ENCODE measurements around the gene NFIC. TPM values are rescaled to one million over a fixed set of nuclear protein-coding genes. Genes with fewer than 3 reads are reported as not detected.

The NFIC gene
- total and polyA plus RNA-seq, 2 of the 4 experiments (the other 2 are of a cell fraction): 21.9 to 32.1 TPM

DNA sequence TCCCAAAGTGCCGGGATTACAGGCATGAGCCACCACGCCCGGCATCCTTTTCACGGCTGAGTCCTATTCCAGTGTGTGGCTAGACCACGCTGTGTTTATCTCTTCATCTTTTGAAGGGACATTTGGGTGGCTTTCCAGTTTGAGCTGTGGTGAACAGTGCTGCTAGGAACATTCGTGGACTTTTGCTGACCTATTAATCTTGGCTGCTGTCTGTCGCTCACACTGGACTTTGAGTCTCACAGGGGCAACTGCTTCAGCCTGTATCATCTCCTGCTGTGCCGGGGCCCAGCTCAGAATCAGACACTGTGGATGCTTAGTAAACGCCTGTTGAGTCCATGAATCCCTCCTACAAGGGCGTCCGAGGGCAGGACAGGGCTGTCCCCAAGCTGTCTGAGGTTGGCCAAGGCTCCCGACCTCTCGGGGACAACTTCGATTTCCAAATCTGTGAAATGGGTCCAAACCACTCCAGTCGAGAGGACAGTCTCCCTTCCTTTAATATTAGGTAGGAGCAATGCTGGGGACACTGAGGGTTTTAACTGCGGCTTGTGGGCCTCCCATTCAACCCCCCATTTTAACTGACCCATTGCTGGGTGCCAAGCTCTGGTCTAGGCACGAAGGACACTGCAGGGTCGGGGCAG lies 65.5 kb downstream of the NFIC start:
- H3K9me3 ChIP-seq (ENCODE audit: control insufficient read depth, insufficient read depth, low read length): peaks cover 4% of the 10 kb centered on the region; the same call in 1 of the 2 replicates
- H3K27me3 ChIP-seq (ENCODE audit: control insufficient read depth, insufficient read depth, low read length): no peaks in the 10 kb centered on the region
- intact Hi-C loops (cut with micrococcal nuclease) (no loop called here), in situ Hi-C loops (cut with MboI; ENCODE audit: low sequenced_read_pairs) (loop anchor here (5.0 kb wide), 1 partner anchor 100 kb away; no protein-coding TSS in a partner anchor), dilution Hi-C loops (cut with HindIII; ENCODE audit: low sequenced_read_pairs, unreplicated experiment) (no loop called here)
- TF ChIP-seq NFE2L2 (IDR thresholded peaks at IDR 0.05; ENCODE audit: low read depth, low read length) (no peak), MAZ (IDR thresholded peaks at IDR 0.05; ENCODE audit: borderline replicate concordance, low read depth, low read length) (no peak), MAFK (IDR thresholded peaks at IDR 0.05; ENCODE audit: low read depth, low read length) (no peak), BHLHE40 (IDR thresholded peaks at IDR 0.05; ENCODE audit: low read depth, low read length) (no peak), CHD1 (IDR thresholded peaks at IDR 0.05; ENCODE audit: low read depth, low read length) (no peak), POLR2A (IDR thresholded peaks at IDR 0.05; ENCODE audit: low read depth, low read length) (no peak), SMC3 (IDR thresholded peaks at IDR 0.05; ENCODE audit: low read depth, low read length) (no peak), CEBPB (IDR thresholded peaks at IDR 0.05; ENCODE audit: low read depth, low read length) (no peak), RAD21 (IDR thresholded peaks at IDR 0.05; ENCODE audit: low read length) (no peak), RFX5 (IDR thresholded peaks at IDR 0.05; ENCODE audit: low read depth, low read length) (no peak), RCOR1 (IDR thresholded peaks at IDR 0.05; ENCODE audit: insufficient replicate concordance, low read length) (no peak), FOS (IDR thresholded peaks at IDR 0.05; ENCODE audit: low read depth, low read length) (no peak), MXI1 (IDR thresholded peaks at IDR 0.05; ENCODE audit: borderline replicate concordance, low read depth, low read length) (no peak)
- TF ChIP-seq, protein P1, sequence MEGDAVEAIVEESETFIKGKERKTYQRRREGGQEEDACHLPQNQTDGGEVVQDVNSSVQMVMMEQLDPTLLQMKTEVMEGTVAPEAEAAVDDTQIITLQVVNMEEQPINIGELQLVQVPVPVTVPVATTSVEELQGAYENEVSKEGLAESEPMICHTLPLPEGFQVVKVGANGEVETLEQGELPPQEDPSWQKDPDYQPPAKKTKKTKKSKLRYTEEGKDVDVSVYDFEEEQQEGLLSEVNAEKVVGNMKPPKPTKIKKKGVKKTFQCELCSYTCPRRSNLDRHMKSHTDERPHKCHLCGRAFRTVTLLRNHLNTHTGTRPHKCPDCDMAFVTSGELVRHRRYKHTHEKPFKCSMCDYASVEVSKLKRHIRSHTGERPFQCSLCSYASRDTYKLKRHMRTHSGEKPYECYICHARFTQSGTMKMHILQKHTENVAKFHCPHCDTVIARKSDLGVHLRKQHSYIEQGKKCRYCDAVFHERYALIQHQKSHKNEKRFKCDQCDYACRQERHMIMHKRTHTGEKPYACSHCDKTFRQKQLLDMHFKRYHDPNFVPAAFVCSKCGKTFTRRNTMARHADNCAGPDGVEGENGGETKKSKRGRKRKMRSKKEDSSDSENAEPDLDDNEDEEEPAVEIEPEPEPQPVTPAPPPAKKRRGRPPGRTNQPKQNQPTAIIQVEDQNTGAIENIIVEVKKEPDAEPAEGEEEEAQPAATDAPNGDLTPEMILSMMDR (conservative IDR thresholded peaks at IDR 0.05; ENCODE audit: low read depth, low read length): no peak
- H2BK15ac ChIP-seq (ENCODE audit: low read depth, low read length): no peak overlapping the region
- H3K14ac ChIP-seq (replicated peaks; ENCODE audit: low read depth, low read length): no peak overlapping the region
- H3K9ac ChIP-seq (ENCODE audit: low read depth, low read length): no peak overlapping the region
- ATAC-seq (ENCODE audit: low read depth) (no peak), DNase-seq (no peak)
- no peaks in the 10 kb centered on the region for H3K9me1 ChIP-seq (ENCODE audit: insufficient read depth, low read length)
- H2BK20ac ChIP-seq (ENCODE audit: low read depth, low read length): no peak overlapping the region
- no peak overlapping the region for H4K91ac ChIP-seq (ENCODE audit: insufficient read depth, low read depth, low read length)
- H4K20me1 ChIP-seq (ENCODE audit: insufficient read depth, low read length): peaks cover 20% of the 10 kb centered on the region
- no peak overlapping the region for H2AK5ac ChIP-seq (ENCODE audit: low read depth, low read length)
- H3K4me3 ChIP-seq (ENCODE audit: insufficient read depth, low read depth, low read length): no peak overlapping the region
- ChIA-PET CTCF (no interaction called here), POLR2A (ENCODE audit: unreplicated experiment) (no interaction called here)
- no TSS peak for BruUV-seq (replicated peaks)
- no peak overlapping the region for H2BK5ac ChIP-seq (ENCODE audit: low read depth, low read length, poor library complexity, severe bottlenecking)
- no peak overlapping the region for H2AFZ ChIP-seq (replicated peaks; ENCODE audit: low read length, poor library complexity)
- peaks cover 42% of the 10 kb centered on the region for H3K36me3 ChIP-seq (ENCODE audit: control insufficient read depth, insufficient read depth, low read length)
- no peak overlapping the region for H3K18ac ChIP-seq (ENCODE audit: low read depth, low read length)
- no peak overlapping the region for H3K56ac ChIP-seq (ENCODE audit: extremely low read depth, insufficient read depth, low read length)
- 97% methylated on average over 4 of the region's 18 CpGs; no CpG with 5 or more reads in 1 of the 2 experiments for WGBS, 2 experiments (ENCODE audit: extremely low coverage in 2 of 2, insufficient read length in 1 of 2)
- H3K23ac ChIP-seq (ENCODE audit: low read depth, low read length): no peak overlapping the region
- H4K5ac ChIP-seq (ENCODE audit: low read depth, low read length): no peak overlapping the region
- no peak overlapping the region for H3K27ac ChIP-seq (ENCODE audit: insufficient read depth, low read length)
- H3K4me2 ChIP-seq (ENCODE audit: low read depth, low read length): no peak overlapping the region
- peak overlapping the region; percentile 7 for H2AK9ac ChIP-seq (replicated peaks; ENCODE audit: low read depth, low read length, poor library complexity)
- H4K8ac ChIP-seq (ENCODE audit: low read depth in 2 of 2, low read length in 2 of 2): no peak overlapping the region
- no peak overlapping the region for H3K4ac ChIP-seq (ENCODE audit: low read depth, low read length)
- H3K79me1 ChIP-seq (ENCODE audit: low read depth in 1 of 2, low read length in 2 of 2): peaks cover 29 to 67% of the 10 kb centered on the region in 2 experiments
- peaks cover 16% of the 10 kb centered on the region for H3K4me1 ChIP-seq (ENCODE audit: control insufficient read depth, insufficient read depth, low read length)
- no peak overlapping the region for H2BK120ac ChIP-seq (ENCODE audit: low read depth, low read length)
